ENCODE data around the gene SORCS3. TPM values are rescaled to one million over a fixed set of nuclear protein-coding genes. Genes with fewer than 3 reads are reported as not detected.

The SORCS3 gene
- total RNA-seq, 1 donor: 0.27 TPM

DNA sequence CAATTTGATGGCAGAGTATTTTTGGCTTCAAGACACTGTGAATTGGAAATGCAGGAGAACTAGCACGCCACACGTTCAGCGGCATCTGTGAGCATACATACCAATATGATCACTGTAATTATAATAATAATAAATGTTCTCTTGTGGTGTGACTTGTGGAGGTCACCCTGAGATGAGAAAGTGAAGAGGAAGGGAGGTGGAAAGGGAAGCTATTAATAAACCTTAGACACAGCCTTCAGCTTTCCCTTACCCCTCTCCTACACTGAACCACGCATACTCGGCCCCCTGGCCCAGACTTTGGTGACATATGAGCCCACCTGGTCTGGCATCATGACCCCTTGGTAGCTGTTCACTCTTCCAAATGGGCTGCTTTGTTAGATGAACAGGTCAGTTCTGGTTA, 139.1 kb downstream of the SORCS3 start:
- H3K4me3 ChIP-seq (ENCODE audit: low read depth, low read length): no peak overlapping the region
- TF ChIP-seq, protein P1, sequence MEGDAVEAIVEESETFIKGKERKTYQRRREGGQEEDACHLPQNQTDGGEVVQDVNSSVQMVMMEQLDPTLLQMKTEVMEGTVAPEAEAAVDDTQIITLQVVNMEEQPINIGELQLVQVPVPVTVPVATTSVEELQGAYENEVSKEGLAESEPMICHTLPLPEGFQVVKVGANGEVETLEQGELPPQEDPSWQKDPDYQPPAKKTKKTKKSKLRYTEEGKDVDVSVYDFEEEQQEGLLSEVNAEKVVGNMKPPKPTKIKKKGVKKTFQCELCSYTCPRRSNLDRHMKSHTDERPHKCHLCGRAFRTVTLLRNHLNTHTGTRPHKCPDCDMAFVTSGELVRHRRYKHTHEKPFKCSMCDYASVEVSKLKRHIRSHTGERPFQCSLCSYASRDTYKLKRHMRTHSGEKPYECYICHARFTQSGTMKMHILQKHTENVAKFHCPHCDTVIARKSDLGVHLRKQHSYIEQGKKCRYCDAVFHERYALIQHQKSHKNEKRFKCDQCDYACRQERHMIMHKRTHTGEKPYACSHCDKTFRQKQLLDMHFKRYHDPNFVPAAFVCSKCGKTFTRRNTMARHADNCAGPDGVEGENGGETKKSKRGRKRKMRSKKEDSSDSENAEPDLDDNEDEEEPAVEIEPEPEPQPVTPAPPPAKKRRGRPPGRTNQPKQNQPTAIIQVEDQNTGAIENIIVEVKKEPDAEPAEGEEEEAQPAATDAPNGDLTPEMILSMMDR (IDR thresholded peaks at IDR 0.05; ENCODE audit: insufficient read depth, low read length): no peak
- no peak for DNase-seq (ENCODE audit: low read depth)

DNA sequence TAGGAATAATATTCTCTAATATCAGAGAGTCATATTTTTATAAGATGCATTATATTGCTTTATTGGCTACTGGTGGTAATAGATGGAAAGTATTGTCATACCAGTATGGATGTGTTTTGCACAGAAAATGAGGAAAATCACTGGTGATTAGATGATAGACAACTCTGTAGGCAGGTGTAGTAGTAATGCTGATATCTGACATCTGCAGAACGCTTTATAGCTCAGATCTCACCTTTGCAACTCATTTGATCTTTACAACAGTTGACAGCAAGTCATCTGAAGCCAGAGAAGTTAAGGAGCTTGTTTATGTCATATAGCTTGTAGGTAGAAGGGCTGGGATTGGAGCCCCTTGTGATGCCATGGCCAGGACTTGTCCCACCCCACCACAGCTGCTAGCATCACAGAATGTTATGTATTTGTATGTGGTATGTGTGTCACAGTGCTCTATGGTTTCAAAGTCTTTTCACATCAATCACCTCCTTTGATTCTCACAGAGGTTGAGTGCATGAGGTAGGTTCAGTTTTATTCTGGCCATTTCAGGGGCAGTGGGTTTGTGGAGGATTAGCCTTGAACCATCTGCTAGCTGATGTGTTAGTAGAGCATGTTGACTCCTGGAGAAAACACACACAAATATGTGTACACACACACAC, 140.0 kb downstream of the SORCS3 start:
- no peak for DNase-seq (ENCODE audit: low read depth)
- TF ChIP-seq, protein P1 (IDR thresholded peaks at IDR 0.05; ENCODE audit: insufficient read depth, low read length): no peak
- H3K4me3 ChIP-seq (ENCODE audit: low read depth, low read length): no peak overlapping the region

DNA sequence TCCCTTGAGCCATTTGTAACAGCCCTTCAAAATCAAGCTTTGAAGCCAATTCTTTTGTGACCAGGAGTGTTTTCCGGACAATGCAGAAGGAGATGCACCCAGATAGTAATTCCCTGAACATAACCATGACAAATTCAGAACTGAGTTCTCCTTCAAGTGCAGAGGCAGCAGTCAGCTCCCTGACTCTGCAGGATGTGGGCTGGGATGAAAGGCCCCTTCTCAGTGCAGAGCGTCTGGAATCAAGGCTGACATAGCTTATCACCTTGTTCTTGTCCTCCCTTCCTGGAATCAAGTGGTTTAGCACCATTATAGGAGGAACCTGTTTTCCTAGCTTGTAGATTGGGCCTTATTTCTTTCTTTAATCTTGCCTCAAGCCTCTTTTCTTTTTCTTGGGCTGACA, 143.4 kb downstream of the SORCS3 start:
- no peak for DNase-seq (ENCODE audit: low read depth)
- H3K4me3 ChIP-seq (ENCODE audit: low read depth, low read length): no peak overlapping the region
- TF ChIP-seq, protein P1 (IDR thresholded peaks at IDR 0.05; ENCODE audit: insufficient read depth, low read length): no peak

DNA sequence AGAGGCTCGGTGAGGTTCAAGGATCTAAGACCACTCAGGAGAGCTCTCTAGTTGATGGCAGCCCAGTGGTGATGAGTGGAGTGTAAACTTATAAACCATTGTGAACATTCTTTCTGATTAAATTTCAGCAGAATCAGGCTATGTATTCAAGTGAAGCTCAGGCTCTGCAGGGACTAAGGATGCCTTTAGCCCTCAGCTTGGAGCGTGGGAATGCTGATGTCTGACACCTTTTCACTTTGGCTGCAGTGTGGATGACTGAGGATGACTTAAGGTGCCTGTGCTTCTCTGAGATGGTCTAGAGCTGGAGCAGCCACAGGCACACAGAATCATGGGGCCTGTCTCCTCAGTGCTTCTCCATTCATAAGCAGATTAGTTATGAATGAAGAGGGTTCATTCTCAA, 150.4 kb downstream of the SORCS3 start:
- TF ChIP-seq, protein P1 (IDR thresholded peaks at IDR 0.05; ENCODE audit: insufficient read depth, low read length): no peak
- DNase-seq (ENCODE audit: low read depth): no peak
- H3K4me3 ChIP-seq (ENCODE audit: low read depth, low read length): no peak overlapping the region

DNA sequence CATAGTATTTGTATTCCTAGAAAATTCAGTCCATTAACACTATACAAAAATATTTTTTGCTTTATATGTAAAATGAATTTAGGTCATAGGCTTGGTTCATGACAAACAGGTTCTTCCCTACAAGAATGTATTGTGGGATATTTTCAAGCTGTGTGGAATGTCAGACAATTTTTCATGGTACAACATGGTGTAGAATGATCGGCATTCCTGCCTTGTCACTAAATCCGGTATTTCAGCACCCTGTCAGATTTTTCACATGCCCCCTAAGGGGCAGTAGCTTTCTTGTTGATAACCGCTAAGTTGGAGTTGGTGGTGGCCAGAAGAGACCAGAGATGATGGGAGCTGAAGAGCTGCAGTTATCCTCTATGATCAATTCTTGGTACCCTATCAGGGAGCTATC, 154.3 kb downstream of the SORCS3 start:
- DNase-seq (ENCODE audit: low read depth): no peak

DNA sequence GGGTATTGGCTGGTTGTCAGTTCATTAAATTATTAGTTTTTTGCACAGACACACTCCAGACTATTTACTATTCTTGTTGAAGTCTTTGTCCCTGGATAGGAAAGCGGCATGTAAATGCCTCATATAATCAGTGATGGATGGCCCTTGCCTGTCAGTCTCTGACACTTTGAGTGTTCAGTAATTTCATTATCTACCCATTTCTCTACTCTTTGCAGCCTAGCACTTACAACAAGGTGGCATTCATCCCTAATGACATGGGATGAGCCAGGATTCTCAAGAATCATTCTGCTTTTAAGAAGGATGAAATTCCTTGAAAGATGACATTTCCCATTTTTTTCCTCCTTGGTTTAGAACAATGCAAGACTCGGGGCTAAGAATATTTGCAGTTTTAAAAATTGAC, 155.7 kb downstream of the SORCS3 start:
- no peak overlapping the region for H3K4me3 ChIP-seq (ENCODE audit: low read depth, low read length)
- DNase-seq (ENCODE audit: low read depth): no peak
- TF ChIP-seq, protein P1 (IDR thresholded peaks at IDR 0.05; ENCODE audit: insufficient read depth, low read length): no peak

More for the DNA sequence above, 154.3 kb downstream of the SORCS3 start:
- H3K4me3 ChIP-seq (ENCODE audit: low read depth, low read length): no peak overlapping the region
- TF ChIP-seq, protein P1 (IDR thresholded peaks at IDR 0.05; ENCODE audit: insufficient read depth, low read length): no peak

DNA sequence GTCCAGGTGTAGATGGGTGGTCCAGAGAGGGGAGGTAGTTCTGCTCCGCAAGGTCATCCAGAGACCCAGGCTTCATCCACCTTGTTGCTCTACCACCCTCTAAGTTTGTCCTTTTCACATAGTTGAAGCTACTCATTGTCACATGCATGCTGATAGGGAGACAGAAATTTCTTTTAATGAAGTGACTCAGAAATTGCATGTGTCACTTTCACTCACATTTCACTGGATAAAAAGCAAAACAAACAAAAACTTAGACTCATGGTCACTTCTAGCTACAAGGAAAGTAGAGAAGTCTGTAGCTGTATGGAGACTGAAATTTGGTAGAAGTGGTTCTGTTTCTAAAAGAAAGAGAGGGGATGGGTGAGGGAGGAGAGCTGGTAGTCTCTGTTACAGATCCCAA, 161.9 kb downstream of the SORCS3 start:
- DNase-seq (ENCODE audit: low read depth): no peak
- H3K4me3 ChIP-seq (ENCODE audit: low read depth, low read length): no peak overlapping the region
- TF ChIP-seq, protein P1 (IDR thresholded peaks at IDR 0.05; ENCODE audit: insufficient read depth, low read length): no peak

All from fibroblast of the aortic adventitia (primary cell).